GM12878 (cell line): Measurements from ENCODE around the gene EXPH5. TPM values are rescaled to one million over a fixed set of nuclear protein-coding genes. Genes with fewer than 3 reads are reported as not detected.

ENCODE experiments used
- ATAC-seq: fragments of 200-7000 bp; cut with Tn5 transposase; 3 replicates; pipeline ENCODE4 v1.9.1; 2020; ENCODE audit warnings: mild to moderate bottlenecking, moderate library complexity
- BruUV-seq: library from RNA; stranded (reverse); fragments of 400-500 nt; replicated peaks from 2 replicates; lab custom pipeline; 2021; lab: Mats Ljungman, UMichigan
- CTCF ChIA-PET: fragments of 300-600 bp; sonication (Branson Sonifier 250); formaldehyde crosslinking; extraction: SDS; loops from one replicate; lab custom pipeline; 2021; ENCODE audit warnings: inconsistent platforms; lab: Yijun Ruan, JAX
- POLR2A ChIA-PET: fragments of 350-600 bp; formaldehyde crosslinking; extraction: SDS; loops from one replicate; lab custom pipeline; 2021; ENCODE audit warnings: inconsistent platforms; lab: Charles Lee
- RAD21 ChIA-PET: fragments of 300-600 bp; sonication (Branson Sonifier 250); formaldehyde crosslinking; loops from one replicate; lab custom pipeline; 2023; ENCODE audit warnings: antibody characterized with exemption; ENCODE audit not compliant: unreplicated experiment; lab: Charles Lee
- SMC1A ChIA-PET: fragments of 300-600 bp; sonication (Branson Sonifier 250); formaldehyde crosslinking; loops from one replicate; lab custom pipeline; 2023; ENCODE audit not compliant: unreplicated experiment, uncharacterized antibody; lab: Charles Lee
- DNase-seq: peaks from one replicate; pipeline ENCODE4 v3.0.0-alpha.2; 2011; ENCODE audit warnings: low read depth, low spot score
- FAIRE-seq: peaks from 3 replicates; lab custom pipeline; 2011; peaks lifted over from hg19 to GRCh38; lab: Jason Lieb, UNC
- H2AFZ ChIP-seq: 2 replicates; pipeline ENCODE4 v1.6.0; 2011; ENCODE audit warnings: low read depth, low read length, control low read depth; ENCODE audit not compliant: control insufficient read depth
- H3K27ac ChIP-seq: 2 replicates; pipeline ENCODE4 v1.5.1; 2011; ENCODE audit warnings: control low read depth; ENCODE audit not compliant: control insufficient read depth, insufficient read depth
- H3K27me3 ChIP-seq, 2 experiments: replicated peaks in 1 of 2; 2 replicates each; pipeline versions ENCODE4 v1.6.0 to v1.6.1; 2011; ENCODE audit warnings: low read length in 1 of 2; ENCODE audit not compliant: control insufficient read depth in 2 of 2, insufficient read depth in 2 of 2
- H3K36me3 ChIP-seq, 2 experiments: 2 replicates each; pipeline ENCODE4 v1.5.1; 2011; ENCODE audit warnings: low read length in 1 of 2; ENCODE audit not compliant: control insufficient read depth in 2 of 2, insufficient read depth in 2 of 2
- H3K4me1 ChIP-seq: 2 replicates; pipeline ENCODE4 v1.6.1; 2011; ENCODE audit warnings: mild to moderate bottlenecking, low read length, moderate library complexity, mixed read lengths; ENCODE audit not compliant: control insufficient read depth, insufficient read depth
- H3K4me2 ChIP-seq: 2 replicates; pipeline ENCODE4 v1.6.0; 2011; ENCODE audit warnings: control low read depth; ENCODE audit not compliant: control insufficient read depth, insufficient read depth
- H3K4me3 ChIP-seq: fragments of 200-600 bp; sonication (generic); 2 replicates; pipeline ENCODE4 v1.5.1; 2016
- H3K79me2 ChIP-seq: 2 replicates; pipeline ENCODE4 v1.6.0; 2011; ENCODE audit warnings: low read length; ENCODE audit not compliant: control insufficient read depth, insufficient read depth
- H3K9ac ChIP-seq: 2 replicates; pipeline ENCODE4 v1.8.0; 2011; ENCODE audit warnings: low read length, control low read depth, mixed read lengths; ENCODE audit not compliant: control insufficient read depth, insufficient read depth
- H3K9me3 ChIP-seq: replicated peaks from 3 replicates; pipeline ENCODE4 v1.5.1; 2011; ENCODE audit warnings: mild to moderate bottlenecking, low read length; ENCODE audit not compliant: control insufficient read depth, insufficient read depth
- H4K20me1 ChIP-seq: 2 replicates; pipeline ENCODE4 v1.6.0; 2011; ENCODE audit not compliant: control insufficient read depth, insufficient read depth
- NFXL1 ChIP-seq: fragments of 450-650 bp; IDR thresholded peaks from 2 replicates; pipeline ENCODE4 v1.6.1; 2017; ENCODE audit warnings: antibody characterized with exemption, mild to moderate bottlenecking, borderline replicate concordance
- PAX5 ChIP-seq: IDR thresholded peaks from 2 replicates; pipeline ENCODE4 v1.6.1; 2011; ENCODE audit warnings: low read depth, low read length, borderline replicate concordance
- RUNX3 ChIP-seq: IDR thresholded peaks from 2 replicates; pipeline ENCODE4 v1.6.1; 2012; ENCODE audit warnings: low read length, inconsistent platforms
- SMAD5 ChIP-seq: IDR thresholded peaks from 2 replicates; pipeline ENCODE4 v1.6.1; 2016; ENCODE audit warnings: antibody characterized with exemption, low read depth
- TCF7 ChIP-seq: IDR thresholded peaks from 2 replicates; pipeline ENCODE4 v1.6.1; 2014; ENCODE audit warnings: antibody characterized with exemption, borderline replicate concordance
- ZNF622 ChIP-seq: fragments of 450-650 bp; IDR thresholded peaks from 2 replicates; pipeline ENCODE4 v1.6.1; 2017; ENCODE audit warnings: mild to moderate bottlenecking, inconsistent platforms
- WGBS: methylation state at CpG from one replicate; pipeline ENCODE4 v1.1.6; 2016; ENCODE audit warnings: low lambda C conversion rate; ENCODE audit not compliant: insufficient replicate concordance, insufficient coverage; ENCODE audit errors: missing lambda C conversion rate; 5-methylcytosine and 5-hydroxymethylcytosine counted together
- in situ Hi-C: fragments of 300-500 bp; cut with MboI; formaldehyde crosslinking; loops from 9 replicates; pipeline ENCODE4 v1.14.3; 2018; ENCODE audit warnings: mixed read lengths
- intact Hi-C: fragments of 100-400 bp; cut with micrococcal nuclease; formaldehyde crosslinking; loops from one replicate; pipeline ENCODE4 v1.14.2; 2022; ENCODE audit not compliant: unreplicated experiment
- polyA plus RNA-seq, 11 experiments: library from polyadenylated mRNA; depleted of rRNA in 4 of 11; unstranded in 6 of 11; stranded (reverse) in 5 of 11; fragments of >200 nt; fragmentation: Nextera tagmentation in 4 of 11; fragmentation: Illumina TruSeq in 1 of 11; extraction: Ambion mirVana in 4 of 11; extraction: Trizol in 1 of 11; gene quantifications; 1 replicate in 1 of 11; 2 replicates in 10 of 11; pipeline versions ENCODE4 v1.2.1 to v1.2.3, GENCODE V29; 2011 to 2016; ENCODE audit warnings: inconsistent platforms in 2 of 11, missing spikeins in 2 of 11, low read depth in 1 of 11
- total RNA-seq, 4 experiments: library from RNA; depleted of rRNA in 3 of 4; stranded (reverse); fragments of >200 nt in 3 of 4; fragmentation: Illumina TruSeq in 1 of 4; extraction: Trizol in 1 of 4; gene quantifications; 2 replicates each; pipeline versions ENCODE4 v1.2.1 to v1.2.3, GENCODE V29; 2013 to 2021
- TF ChIP-seq, protein P1 (sequence below): IDR thresholded peaks from 2 replicates; pipeline ENCODE4 v1.6.1; 2011; ENCODE audit warnings: mild to moderate bottlenecking, low read depth, low read length, moderate library complexity; ENCODE audit not compliant: insufficient replicate concordance
- TF ChIP-seq, protein P2 (sequence below): IDR thresholded peaks from 2 replicates; pipeline ENCODE4 v1.6.1; 2012; ENCODE audit warnings: low read depth, low read length, improper control_type of control experiment

Gene EXPH5
- total and polyA plus RNA-seq, 10 of the 15 experiments (the other 5 are each of a cell fraction or from before 2014, with no cell fraction given) = 0.69 to 11.1 (median 4.3) TPM

DNA sequence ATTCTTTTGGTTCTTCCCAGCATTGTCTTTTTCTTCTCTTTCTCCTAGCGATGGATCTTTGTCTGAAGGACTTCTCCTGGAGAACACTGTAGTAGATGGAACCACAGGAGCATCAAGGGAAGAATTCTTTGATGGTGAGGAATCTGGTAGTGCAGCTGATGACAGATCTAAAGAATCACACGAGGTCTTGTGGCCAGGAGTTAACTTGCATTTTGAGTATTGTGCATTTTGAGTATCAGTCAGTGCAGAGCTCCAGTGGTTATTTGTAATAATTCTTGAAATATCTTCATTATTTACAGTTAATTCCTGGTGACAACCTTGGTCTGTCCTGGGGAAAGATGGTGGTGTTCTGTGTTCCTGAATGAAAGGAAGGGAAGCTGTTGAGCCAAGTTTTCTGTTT lies 80.9 kb downstream of the EXPH5 start:
- Histone ChIP-seq H3K27ac (no peak overlapping the region), H3K4me1 (no peaks in the 10 kb centered on the region), H4K20me1 (no peaks in the 10 kb centered on the region), H2AFZ (no peak overlapping the region), H3K27me3 (no peaks in the 10 kb centered on the region), H3K36me3 (peaks cover 0 to 6% of the 10 kb centered on the region in 2 experiments; a peak in 1 of 4 replicates), H3K9me3 (peaks cover 4% of the 10 kb centered on the region; the same call in 2 of the 3 replicates), H3K9ac (no peak overlapping the region), H3K79me2 (no peaks in the 10 kb centered on the region), H3K4me2 (no peak overlapping the region), H3K4me3 (no peak overlapping the region)
- SMC1A ChIA-PET = no interaction called here
- intact Hi-C loops (no loop called here), in situ Hi-C loops (no loop called here)
- POLR2A ChIA-PET = interaction anchor here (0.5 kb wide), 1 partner anchor 218 kb away, joined by 4 read pairs; no protein-coding TSS in a partner anchor
- RAD21 ChIA-PET = no interaction called here
- no TSS peak for BruUV-seq
- TF ChIP-seq RUNX3 = no peak
- TF ChIP-seq PAX5 = no peak
- TF ChIP-seq, protein P1, sequence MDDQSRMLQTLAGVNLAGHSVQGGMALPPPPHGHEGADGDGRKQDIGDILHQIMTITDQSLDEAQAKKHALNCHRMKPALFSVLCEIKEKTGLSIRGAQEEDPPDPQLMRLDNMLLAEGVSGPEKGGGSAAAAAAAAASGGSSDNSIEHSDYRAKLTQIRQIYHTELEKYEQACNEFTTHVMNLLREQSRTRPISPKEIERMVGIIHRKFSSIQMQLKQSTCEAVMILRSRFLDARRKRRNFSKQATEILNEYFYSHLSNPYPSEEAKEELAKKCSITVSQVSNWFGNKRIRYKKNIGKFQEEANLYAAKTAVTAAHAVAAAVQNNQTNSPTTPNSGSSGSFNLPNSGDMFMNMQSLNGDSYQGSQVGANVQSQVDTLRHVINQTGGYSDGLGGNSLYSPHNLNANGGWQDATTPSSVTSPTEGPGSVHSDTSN = no peak
- ATAC-seq = no peak
- DNase-seq = no peak
- FAIRE-seq = no peak
- CTCF ChIA-PET = no interaction called here
- WGBS = 44% methylated on average over 2 of the region's 2 CpGs

DNA sequence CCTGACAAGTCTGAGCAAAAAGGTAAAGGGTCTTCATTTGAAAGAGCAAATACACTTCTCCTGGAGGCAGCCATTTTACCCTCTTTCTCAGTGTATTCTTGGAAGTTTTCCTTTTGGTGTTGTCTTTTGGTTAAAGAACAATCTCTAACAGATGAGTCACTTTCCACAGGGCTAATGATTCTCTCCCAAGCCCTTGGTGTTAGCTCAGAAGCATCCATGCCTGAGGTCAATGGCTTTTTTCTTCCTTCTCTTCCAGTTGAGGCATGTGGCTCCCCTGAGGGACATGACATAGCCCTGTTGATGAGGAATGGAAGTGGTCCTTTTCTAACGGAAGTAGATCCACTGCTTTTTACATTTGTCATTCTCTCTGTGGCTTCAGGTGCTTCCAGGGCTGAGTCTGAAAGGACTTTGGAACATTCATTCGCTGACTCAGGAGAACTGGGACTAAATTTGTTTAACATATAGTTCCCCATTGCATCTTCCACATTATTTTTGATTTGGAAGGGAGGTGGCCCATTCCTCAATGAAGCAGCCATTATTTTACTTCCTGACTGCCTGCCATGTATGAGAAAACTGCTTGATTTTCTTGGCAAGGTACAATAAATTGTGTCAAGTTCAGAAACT lies 81.6 kb downstream of the EXPH5 start:
- Histone ChIP-seq H3K4me1 (no peaks in the 10 kb centered on the region), H3K79me2 (no peaks in the 10 kb centered on the region), H3K36me3 (peaks cover 0 to 6% of the 10 kb centered on the region in 2 experiments; a peak in 1 of 4 replicates), H3K9ac (no peak overlapping the region), H3K9me3 (peaks cover 4% of the 10 kb centered on the region; the same call in 2 of the 3 replicates), H4K20me1 (no peaks in the 10 kb centered on the region), H3K27me3 (no peaks in the 10 kb centered on the region), H3K27ac (no peak overlapping the region), H3K4me3 (no peak overlapping the region), H3K4me2 (no peak overlapping the region), H2AFZ (no peak overlapping the region)
- no peak for TF ChIP-seq ZNF622
- no peak for TF ChIP-seq NFXL1
- no peak for TF ChIP-seq SMAD5
- TF ChIP-seq, protein P2, sequence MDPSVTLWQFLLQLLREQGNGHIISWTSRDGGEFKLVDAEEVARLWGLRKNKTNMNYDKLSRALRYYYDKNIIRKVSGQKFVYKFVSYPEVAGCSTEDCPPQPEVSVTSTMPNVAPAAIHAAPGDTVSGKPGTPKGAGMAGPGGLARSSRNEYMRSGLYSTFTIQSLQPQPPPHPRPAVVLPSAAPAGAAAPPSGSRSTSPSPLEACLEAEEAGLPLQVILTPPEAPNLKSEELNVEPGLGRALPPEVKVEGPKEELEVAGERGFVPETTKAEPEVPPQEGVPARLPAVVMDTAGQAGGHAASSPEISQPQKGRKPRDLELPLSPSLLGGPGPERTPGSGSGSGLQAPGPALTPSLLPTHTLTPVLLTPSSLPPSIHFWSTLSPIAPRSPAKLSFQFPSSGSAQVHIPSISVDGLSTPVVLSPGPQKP = no peak
- no peak for TF ChIP-seq TCF7
- ChIA-PET POLR2A (interaction anchor here (0.5 kb wide), 1 partner anchor 218 kb away, joined by 4 read pairs; no protein-coding TSS in a partner anchor), SMC1A (interaction anchor here (0.9 kb wide), 1 partner anchor 9 kb away, joined by 3 read pairs; no protein-coding TSS in a partner anchor), RAD21 (no interaction called here), CTCF (interaction anchor here (1.0 kb wide), 1 partner anchor 7 kb away, joined by 3 read pairs; no protein-coding TSS in a partner anchor)
- 47% methylated on average over 2 of the region's 2 CpGs for WGBS
- in situ Hi-C loops = no loop called here
- ATAC-seq (no peak), DNase-seq (no peak), FAIRE-seq (no peak)
- BruUV-seq = no TSS peak
- intact Hi-C loops = no loop called here
